Hepatocyte (in vitro differentiated cells): Measurements from ENCODE around the gene INSRR.

Experiments used
- EZH2 ChIP-seq: fragments of 200-600 bp; sonication (generic); IDR thresholded peaks from 2 replicates; pipeline ENCODE4 v1.6.1; 2016; ENCODE audit warnings: antibody characterized with exemption, mild to moderate bottlenecking, borderline replicate concordance
- TF ChIP-seq, protein P1 (sequence below): fragments of 200-600 bp; sonication (generic); IDR thresholded peaks from 2 replicates; pipeline ENCODE4 v1.5.1; 2016; ENCODE audit warnings: antibody characterized with exemption, mild to moderate bottlenecking; ENCODE audit not compliant: poor library complexity

DNA sequence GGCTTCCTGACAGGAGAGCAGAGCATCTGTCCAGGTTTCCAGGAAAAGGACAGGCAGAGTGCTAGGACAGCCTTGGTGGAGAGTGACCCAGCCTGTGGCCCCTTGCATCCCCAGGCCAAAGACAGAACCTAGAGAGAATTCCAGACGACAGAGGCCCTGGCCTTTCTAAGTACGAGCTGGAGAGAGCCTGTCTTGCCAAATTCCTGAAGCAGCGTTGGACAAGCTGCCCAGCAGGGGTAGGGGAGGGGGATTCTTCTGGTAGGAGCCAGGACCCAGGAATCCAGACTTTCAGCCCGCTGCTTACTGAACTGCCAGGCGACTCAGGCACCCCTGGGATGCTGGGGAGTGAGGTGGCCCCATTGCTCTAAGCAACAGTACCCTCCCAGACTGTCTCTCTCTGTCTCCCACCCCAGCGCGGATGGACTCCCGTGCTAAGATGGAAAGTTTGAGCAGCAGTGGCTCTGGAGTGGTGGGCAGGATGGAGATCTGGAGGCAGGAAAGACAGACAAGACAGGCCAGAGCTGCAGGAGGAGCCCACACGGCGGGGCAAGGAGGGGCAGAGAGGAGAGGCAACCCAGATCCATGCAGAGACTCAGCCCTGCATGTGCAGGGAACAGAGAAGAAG, 25.8 kb upstream of the INSRR start:
- TF ChIP-seq, protein P1, sequence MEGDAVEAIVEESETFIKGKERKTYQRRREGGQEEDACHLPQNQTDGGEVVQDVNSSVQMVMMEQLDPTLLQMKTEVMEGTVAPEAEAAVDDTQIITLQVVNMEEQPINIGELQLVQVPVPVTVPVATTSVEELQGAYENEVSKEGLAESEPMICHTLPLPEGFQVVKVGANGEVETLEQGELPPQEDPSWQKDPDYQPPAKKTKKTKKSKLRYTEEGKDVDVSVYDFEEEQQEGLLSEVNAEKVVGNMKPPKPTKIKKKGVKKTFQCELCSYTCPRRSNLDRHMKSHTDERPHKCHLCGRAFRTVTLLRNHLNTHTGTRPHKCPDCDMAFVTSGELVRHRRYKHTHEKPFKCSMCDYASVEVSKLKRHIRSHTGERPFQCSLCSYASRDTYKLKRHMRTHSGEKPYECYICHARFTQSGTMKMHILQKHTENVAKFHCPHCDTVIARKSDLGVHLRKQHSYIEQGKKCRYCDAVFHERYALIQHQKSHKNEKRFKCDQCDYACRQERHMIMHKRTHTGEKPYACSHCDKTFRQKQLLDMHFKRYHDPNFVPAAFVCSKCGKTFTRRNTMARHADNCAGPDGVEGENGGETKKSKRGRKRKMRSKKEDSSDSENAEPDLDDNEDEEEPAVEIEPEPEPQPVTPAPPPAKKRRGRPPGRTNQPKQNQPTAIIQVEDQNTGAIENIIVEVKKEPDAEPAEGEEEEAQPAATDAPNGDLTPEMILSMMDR, result no peak
- TF ChIP-seq EZH2, result no peak
